Ishikawa (cell line): ENCODE results near the gene CDKN2A.

ENCODE experiments used
- CEBPB ChIP-seq: IDR thresholded peaks from 2 replicates; pipeline ENCODE4 v1.6.1; 2012
- CREB1 ChIP-seq: IDR thresholded peaks from 2 replicates; pipeline ENCODE4 v1.6.1; 2012; ENCODE audit warnings: low read depth
- EGR1 ChIP-seq: IDR thresholded peaks from 2 replicates; pipeline ENCODE4 v1.6.1; 2012
- EP300 ChIP-seq: IDR thresholded peaks from 2 replicates; pipeline ENCODE4 v1.6.1; 2012; ENCODE audit warnings: borderline replicate concordance
- FOXM1 ChIP-seq: IDR thresholded peaks from 2 replicates; pipeline ENCODE4 v1.6.1; 2012; ENCODE audit warnings: low read depth, borderline replicate concordance
- MAX ChIP-seq: IDR thresholded peaks from 2 replicates; pipeline ENCODE4 v1.6.1; 2012
- NFIC ChIP-seq: IDR thresholded peaks from 2 replicates; pipeline ENCODE4 v1.6.1; 2012
- RAD21 ChIP-seq: IDR thresholded peaks from 2 replicates; pipeline ENCODE4 v1.6.1; 2012; ENCODE audit warnings: low read depth
- TAF1 ChIP-seq: IDR thresholded peaks from 2 replicates; pipeline ENCODE4 v1.6.1; 2012; ENCODE audit warnings: low read depth, mild to moderate bottlenecking
- TCF12 ChIP-seq: IDR thresholded peaks from 2 replicates; pipeline ENCODE4 v1.6.1; 2012; ENCODE audit warnings: low read depth
- TEAD4 ChIP-seq: IDR thresholded peaks from 2 replicates; pipeline ENCODE4 v1.6.1; 2012
- YY1 ChIP-seq: IDR thresholded peaks from 2 replicates; pipeline ENCODE4 v1.6.1; 2012; ENCODE audit warnings: low read depth
- ZBTB7A ChIP-seq: IDR thresholded peaks from 2 replicates; pipeline ENCODE4 v1.6.1; 2012; ENCODE audit warnings: low read depth
- TF ChIP-seq, protein P1 (sequence below): IDR thresholded peaks from 2 replicates; pipeline ENCODE4 v1.6.1; 2012; ENCODE audit warnings: low read depth, mild to moderate bottlenecking
- TF ChIP-seq, protein P2 (sequence below): IDR thresholded peaks from 2 replicates; pipeline ENCODE4 v1.6.1; 2012

Gene CDKN2A

GRCh38 chr9:22028394-22028793 lies 34.2 kb upstream of the CDKN2A start:
- TF ChIP-seq TEAD4 (no peak), TCF12 (no peak), EGR1 (no peak), CREB1 (no peak), ZBTB7A (no peak), CEBPB (no peak), NFIC (no peak), EP300 (no peak), MAX (no peak), YY1 (no peak), TAF1 (no peak), FOXM1 (no peak), RAD21 (no peak)
- TF ChIP-seq, protein P1, sequence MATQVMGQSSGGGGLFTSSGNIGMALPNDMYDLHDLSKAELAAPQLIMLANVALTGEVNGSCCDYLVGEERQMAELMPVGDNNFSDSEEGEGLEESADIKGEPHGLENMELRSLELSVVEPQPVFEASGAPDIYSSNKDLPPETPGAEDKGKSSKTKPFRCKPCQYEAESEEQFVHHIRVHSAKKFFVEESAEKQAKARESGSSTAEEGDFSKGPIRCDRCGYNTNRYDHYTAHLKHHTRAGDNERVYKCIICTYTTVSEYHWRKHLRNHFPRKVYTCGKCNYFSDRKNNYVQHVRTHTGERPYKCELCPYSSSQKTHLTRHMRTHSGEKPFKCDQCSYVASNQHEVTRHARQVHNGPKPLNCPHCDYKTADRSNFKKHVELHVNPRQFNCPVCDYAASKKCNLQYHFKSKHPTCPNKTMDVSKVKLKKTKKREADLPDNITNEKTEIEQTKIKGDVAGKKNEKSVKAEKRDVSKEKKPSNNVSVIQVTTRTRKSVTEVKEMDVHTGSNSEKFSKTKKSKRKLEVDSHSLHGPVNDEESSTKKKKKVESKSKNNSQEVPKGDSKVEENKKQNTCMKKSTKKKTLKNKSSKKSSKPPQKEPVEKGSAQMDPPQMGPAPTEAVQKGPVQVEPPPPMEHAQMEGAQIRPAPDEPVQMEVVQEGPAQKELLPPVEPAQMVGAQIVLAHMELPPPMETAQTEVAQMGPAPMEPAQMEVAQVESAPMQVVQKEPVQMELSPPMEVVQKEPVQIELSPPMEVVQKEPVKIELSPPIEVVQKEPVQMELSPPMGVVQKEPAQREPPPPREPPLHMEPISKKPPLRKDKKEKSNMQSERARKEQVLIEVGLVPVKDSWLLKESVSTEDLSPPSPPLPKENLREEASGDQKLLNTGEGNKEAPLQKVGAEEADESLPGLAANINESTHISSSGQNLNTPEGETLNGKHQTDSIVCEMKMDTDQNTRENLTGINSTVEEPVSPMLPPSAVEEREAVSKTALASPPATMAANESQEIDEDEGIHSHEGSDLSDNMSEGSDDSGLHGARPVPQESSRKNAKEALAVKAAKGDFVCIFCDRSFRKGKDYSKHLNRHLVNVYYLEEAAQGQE: no peak
- TF ChIP-seq, protein P2, sequence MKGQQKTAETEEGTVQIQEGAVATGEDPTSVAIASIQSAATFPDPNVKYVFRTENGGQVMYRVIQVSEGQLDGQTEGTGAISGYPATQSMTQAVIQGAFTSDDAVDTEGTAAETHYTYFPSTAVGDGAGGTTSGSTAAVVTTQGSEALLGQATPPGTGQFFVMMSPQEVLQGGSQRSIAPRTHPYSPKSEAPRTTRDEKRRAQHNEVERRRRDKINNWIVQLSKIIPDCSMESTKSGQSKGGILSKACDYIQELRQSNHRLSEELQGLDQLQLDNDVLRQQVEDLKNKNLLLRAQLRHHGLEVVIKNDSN: no peak

DNA sequence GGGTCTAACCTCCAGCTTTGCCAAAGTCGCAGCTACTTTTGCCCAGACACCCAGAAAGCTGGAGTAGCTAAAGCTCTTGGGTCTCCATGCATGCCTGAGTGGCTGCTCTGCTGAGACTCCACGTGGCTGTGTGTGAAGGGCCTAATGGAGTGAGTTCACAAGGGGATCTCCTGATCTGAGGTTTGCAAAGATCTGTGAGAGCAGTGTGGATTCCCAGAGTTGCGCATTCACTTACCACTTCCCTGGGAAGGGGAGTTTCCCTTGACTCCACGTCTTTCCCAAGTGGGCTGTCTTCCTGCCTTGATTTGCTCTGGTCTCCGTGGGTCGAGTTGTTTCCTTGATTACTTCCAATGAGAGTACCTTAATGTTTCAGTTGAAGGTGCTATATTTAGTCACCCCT lies 32.5 kb upstream of the CDKN2A start:
- no peak for TF ChIP-seq NFIC
- TF ChIP-seq, protein P2: no peak
- TF ChIP-seq EP300: no peak
- no peak for TF ChIP-seq TCF12

DNA sequence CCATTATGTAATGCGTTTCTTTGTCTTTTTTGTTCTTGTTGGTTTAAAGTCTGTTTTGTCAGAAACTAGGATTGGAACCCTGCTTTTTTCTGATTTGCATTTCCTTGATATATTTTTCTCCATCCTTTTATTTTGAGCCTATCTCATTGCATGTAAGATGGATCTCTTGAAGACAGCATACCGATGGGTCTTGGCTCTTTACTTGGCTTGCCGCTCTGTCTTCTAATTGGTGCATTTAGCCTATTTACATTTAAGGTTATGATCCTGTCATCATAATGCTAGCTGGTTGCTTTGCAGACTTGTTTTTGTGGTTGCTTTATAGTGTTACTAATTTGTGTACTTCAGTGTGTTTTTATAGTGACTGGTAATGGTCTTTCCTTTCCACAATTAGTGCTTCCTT lies 28.2 kb upstream of the CDKN2A start:
- TF ChIP-seq TEAD4 (no peak), MAX (no peak), FOXM1 (no peak), RAD21 (no peak), NFIC (no peak)

DNA sequence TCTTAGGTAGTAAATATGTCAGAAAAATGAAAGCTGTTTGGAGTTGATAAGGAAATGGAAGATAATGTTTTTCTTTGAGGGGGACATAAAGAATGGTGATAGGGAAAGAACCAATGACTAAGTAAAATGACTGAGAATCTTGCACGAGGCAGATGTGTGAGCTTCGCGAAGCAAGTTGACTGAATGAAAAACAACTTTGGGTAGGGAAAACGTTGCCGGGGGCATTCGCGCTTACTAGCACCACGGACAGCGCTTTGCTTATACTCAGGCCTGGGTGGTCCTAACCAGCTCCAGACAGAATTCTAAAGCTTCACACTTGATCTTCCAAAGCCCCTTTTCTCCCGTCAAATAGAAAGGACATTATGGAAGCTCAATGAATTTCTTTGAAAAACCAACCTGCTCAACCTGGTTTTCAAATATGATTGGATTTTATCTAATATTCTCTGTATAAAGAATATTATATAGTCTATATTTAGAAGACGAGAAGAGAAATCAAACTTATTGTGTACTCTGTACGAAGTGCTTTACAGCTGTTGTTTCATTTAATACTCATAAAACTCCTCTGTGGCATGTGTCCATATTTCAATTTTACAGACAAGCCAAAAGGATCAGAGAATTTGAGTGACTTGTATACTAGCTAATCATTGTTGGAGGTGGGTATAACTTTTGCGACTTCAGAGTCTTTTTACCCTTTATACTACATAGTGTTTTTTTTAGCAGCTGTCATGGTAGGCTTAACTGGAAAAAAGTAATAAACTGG lies 16.9 kb upstream of the CDKN2A start:
- TF ChIP-seq TCF12: no peak
- TF ChIP-seq, protein P1: peak; percentile 88
- TF ChIP-seq, protein P2: no peak

- TF ChIP-seq, protein P2: no peak
- 0 out of 2 replicates have a peak, but pooled peaks have one; percentile 1 for TF ChIP-seq EP300
- TF ChIP-seq MAX: no peak
- TF ChIP-seq CEBPB: no peak
- TF ChIP-seq CREB1: no peak
- TF ChIP-seq RAD21: peak; percentile 26; the same call in 1 of the 2 replicates
Observed at GRCh38 chr9:22009506-22009867, 15.3 kb upstream of the CDKN2A start.
